GM21717 (cell line): ENCODE data around the gene MUTYH.
A peak's percentile ranks its signal among the peaks of the same experiment; 100 is the strongest.
"Not testable (repeated sequence)": the region's sequence is repeated elsewhere in the genome, so short reads cannot be mapped to it uniquely, and the experiment has no call there.

Experiments used
- ATAC-seq: cut with Tn5 transposase; IDR thresholded peaks from one replicate; pipeline ENCODE4 v1.9.1; 2021; ENCODE audit warnings: mild to moderate bottlenecking, moderate library complexity; ENCODE audit not compliant: unreplicated experiment

The MUTYH gene

DNA sequence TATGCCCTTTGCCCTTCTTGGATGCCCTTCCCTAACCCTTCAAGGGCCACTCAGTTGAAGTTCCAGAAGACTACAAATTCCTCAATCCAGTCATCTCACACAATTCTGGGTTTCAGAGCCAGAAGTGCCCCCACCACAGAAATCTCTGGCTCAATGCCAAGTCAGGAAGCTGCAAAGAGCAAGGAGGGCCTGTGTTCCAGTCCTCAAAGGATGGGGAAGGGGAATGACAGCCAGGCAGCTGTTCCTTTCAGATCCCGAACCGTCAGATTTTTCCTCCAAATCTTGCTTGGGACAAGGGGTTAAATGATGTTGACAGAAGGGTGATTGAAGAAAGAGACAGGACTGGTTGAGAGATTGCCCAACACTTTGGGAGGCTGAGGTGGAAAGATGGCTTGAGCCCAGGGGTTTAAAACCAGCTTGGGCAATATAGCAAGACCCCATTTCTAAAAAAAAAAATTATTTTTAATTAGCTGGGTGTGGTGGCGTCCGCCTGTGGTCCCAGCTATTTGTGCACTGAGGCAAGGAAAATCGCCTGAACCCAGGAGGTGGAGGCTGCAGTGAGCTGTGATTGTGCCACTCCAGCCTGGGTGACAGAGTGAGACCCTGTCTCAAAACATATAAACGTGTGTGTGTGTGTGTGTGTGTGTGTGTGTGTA is 14.3 kb downstream of the MUTYH start:
- no peak for ATAC-seq

- no peak for ATAC-seq
Observed at GRCh38 chr1:45322486-45323040, 17.7 kb downstream of the MUTYH start.

GRCh38 chr1:45321444-45321843 is 18.8 kb downstream of the MUTYH start:
- ATAC-seq, result no peak

DNA sequence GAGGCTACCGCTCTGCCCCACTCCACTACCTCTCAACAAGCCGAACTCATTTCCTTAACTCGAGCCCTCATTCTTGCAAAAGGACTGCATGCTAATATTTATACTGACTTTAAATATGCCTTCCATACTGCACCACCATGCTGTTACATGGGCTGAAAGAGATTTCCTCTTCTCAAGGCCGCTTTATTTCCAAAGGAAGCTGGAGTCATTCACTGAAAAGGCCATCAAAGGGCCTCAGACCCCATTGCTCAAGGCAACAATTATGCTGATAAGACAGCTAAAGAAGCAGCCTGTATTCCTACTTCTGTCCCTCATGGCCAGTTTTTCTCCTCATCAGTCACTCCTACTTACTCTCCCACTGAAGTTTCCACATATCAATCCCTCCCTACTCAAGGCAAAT is 20.5 kb downstream of the MUTYH start:
- ATAC-seq, result no peak

DNA sequence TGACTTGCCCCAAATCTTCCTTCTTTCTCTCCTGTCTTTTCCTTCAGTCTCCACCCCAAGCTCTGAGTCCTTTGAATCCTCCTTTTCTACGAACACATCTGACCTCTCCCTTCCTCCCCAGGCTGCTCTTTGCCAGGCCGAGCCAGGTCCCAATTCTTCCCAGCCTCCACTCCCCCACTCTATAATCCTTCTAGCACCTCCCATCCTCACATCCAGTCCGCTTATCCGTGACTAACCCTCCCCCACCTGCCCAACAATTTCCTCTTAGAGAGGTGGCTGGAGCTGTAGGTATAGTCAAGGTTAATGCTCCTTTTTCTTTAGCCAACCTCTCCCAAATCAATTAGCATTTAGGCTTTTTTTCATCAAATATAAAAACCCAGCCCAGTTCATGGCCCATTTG is 23.1 kb downstream of the MUTYH start:
- ATAC-seq, result no peak

GRCh38 chr1:45314266-45314665 is 26.0 kb downstream of the MUTYH start:
- no peak for ATAC-seq

DNA sequence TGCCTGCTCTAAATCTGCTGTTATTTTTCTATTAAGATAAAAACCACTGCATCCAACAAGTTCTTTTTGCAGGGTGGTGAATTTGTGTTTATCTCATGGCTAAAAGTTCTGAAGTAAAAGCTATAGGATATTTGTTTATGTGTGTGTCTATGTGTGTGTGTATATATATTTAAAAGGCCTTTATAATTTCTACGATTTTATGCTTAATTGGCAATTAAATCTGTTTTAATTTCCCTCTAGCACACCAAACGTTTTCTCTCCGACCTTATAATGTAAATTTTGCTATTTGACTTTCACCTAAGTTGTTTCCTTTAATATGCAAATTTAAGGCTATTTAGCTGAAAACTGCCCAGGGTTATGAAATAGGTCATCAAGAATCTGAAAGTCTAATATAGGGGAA is 33.3 kb downstream of the MUTYH start:
- no peak for ATAC-seq

DNA sequence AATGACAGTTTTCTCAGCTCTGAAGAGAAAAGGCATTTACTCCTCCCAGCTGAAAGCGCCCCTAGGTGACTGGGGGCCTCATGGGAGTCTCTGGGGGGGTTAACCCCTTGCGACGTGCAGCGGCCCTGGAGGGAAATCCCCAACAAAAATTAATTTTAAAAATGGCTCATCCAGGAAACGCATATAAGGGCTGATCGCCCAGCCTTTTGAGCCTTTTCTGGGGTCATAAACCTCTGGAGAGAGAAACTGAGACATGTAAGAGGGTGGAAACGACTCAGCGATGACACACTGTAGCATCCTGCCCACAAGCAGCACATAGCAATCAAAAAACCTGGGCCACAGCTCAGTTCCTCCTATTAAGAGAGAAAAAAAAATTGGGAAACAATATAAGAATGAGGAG is 33.9 kb downstream of the MUTYH start:
- ATAC-seq, result no peak

GRCh38 chr1:45305231-45305630 is 35.0 kb downstream of the MUTYH start:
- no peak for ATAC-seq

DNA sequence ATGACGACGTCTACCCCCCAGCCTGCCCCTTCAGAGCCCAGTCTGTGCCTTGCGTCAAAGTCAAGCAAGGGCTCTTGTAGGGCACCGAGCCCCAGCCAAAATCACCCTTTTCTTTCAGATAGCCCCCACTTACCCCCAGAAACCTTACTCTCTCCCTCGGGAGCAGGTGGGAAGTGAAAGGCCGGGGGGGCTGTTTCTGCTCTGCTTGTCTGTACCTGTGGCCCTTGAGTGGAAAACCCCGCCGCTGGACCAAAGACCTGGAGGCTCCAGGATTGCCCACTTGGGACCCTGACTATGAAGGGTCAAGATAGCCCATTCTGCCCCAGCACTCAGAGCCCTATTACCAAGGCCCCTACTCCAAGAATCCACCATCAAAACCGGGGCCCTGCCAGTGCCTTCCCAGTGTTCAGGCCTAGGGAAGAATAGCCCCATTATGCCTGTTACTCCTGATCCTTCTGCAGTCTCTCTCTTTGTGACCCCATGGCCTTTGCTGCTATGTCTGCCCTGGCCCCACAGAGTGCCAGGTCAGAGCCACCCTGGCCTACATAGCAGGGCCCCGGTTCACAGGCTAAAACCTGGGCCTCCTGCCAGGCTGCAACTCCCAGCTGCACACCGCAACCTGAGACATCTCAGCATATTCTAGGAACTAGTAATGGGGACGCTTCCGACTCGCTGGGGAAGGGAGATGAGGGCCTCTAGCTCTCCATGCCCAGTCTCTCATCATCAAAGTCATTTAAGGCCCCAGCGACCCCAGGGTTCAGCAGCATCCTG is 35.7 kb downstream of the MUTYH start:
- no peak for ATAC-seq

DNA sequence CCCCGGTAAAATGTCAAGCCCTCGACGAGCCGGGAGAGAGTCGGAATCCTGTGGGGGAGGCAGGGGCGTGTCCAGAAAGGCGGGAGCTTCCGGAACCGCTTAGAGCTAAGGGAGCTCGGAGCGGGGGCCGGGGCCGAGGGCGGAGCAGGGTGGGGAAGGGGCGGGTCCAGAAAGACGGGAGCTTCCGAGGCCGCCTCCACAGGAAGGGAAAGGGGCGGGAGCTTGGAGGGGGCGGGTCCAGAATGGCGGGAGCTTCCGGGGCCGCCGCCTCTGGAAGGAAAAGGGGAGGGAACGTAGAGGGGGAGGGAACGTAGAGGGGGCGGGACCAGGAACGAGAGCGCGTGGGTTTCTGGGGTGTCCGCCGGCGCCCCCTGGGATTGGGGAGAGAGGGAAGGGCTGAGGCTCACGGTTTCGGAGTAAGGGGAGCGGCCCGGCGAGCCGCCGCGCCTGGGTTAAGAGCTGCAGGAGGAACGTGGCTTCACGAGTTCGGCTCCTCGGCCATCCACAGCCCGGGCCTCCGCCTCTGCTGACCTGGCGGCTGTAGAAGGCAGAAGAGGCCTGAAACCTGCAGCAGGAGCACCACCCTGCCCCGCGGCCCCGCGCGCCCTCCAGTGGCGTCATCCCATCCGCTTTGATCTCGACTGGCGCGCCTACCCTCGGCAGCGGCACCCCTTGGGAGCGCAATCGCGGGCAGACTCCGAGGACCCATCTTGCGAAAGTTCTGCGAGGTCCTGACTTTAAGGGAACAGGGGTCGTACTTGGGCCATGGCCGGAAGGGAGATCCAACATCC is 36.5 kb downstream of the MUTYH start:
- peak; percentile 60 for ATAC-seq

DNA sequence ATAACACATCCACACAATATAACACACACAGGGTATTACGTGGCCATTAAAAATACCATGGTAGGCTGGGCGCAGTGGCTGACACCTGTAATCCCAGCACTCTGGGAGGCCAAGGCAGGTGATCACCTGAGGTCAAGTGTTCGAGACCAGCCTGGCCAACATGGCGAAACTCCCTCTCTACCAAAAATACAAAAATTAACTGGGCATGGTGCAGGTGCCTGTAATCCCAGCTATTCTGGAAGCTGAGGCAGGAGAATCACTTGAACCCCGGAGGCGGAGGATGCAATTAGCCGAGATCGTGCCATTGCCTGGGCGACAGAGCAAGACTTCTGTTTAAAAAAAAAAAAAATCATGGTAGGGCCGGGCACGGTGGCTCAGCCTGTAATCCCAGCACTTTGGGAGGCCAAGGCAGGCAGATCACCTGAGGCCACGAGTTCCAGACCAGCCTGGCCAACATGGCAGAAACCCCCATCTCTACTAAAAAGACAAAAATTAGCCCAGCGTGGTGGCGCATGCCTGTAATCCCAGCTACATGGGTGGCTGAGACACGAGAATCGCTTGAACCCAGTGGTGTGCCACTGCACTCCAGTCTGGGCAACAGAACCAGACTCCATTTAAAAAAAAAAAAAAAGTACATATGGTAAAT is 37.6 kb downstream of the MUTYH start:
- no peak for ATAC-seq

- no peak for ATAC-seq
Observed at GRCh38 chr1:45300669-45300997, 39.6 kb downstream of the MUTYH start.

DNA sequence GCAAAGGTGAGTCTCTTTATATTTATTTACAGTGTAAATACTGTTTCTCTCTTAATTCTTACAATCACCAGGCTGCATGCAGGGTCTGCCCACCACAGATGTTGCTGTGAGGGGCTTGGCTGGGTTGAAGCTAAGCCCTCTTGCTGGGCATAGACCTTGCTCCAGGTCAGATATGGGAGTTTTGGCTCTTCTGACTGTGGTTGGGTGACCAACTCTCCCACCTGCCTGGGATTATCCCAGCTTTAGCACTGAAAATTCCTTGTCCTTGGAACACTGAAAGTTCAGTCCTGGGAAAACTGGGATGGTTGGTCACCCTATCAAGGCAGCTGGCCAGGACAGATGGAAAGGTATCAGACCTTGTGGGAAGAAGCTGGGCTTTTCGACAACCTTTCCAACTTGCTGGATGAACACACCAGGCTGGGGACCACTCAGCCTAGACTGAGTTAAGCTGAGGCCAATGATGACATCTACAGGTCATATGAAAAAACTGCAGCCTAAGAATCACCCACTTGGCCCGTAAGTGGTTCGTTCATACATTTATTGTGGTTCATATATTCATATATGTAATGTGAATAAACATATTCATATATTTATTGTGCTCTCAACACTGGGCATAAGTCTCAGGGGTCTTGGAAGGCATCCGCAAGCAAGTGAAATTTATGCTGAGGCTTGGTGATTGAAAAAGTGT is 40.1 kb downstream of the MUTYH start:
- ATAC-seq, result no peak

DNA sequence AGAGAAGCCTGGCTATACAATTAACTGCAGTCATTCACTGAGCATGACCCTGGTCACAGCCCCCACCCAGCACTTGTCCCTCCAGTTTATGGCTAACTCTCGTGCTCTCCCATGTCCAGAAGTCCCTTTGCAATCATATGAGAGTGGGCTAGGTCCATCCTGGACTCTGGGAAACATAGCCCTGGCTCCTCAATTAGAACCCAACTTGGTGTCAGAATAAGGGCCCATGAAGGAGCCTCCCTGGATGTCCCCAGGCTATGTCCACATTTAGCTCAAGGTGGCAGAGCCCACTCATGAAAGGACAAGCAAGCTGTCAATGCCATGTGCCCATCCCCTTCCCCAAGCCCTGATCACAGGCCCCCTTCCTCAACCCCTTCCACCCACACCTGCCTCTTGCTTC is 40.9 kb downstream of the MUTYH start:
- no peak for ATAC-seq

DNA sequence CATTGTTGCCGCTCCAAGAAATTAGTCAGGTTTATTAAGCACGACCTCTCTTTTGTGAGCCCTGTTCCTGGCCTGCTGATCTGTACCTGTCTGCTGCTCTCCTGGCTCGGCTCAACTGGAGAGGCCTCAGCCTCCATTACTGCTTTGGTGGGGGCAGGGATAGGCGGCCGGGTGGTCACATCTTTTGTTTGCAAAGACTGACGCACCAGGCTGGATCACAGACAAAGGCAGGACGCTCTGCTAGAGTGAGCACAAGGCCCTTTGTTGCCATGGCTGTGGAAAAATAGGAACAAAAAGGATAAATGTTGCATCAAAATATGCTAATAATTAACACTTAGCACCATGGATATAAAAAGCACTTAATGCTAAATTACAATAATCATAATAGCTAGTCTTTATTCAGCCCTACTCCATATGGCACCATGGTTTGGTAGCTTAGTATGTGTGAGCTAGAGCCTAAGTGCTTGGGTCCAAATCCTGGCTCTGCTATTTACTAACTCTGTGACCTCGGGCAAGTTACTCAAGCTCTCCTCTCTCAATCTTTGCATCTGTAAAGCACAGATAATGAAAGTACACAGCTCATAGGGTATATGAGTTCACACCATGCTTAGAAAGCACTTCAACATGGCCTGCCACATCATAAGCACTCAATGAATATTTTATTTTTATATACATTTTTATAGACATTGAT is 42.4 kb downstream of the MUTYH start:
- ATAC-seq, result no peak

- ATAC-seq, result no peak
Observed at GRCh38 chr1:45291716-45292115, 48.5 kb downstream of the MUTYH start.

- not testable (repeated sequence) for ATAC-seq
Observed at GRCh38 chr1:45291002-45291401, 49.2 kb downstream of the MUTYH start.

GRCh38 chr1:45286521-45286920 is 53.7 kb downstream of the MUTYH start:
- not testable (repeated sequence) for ATAC-seq

DNA sequence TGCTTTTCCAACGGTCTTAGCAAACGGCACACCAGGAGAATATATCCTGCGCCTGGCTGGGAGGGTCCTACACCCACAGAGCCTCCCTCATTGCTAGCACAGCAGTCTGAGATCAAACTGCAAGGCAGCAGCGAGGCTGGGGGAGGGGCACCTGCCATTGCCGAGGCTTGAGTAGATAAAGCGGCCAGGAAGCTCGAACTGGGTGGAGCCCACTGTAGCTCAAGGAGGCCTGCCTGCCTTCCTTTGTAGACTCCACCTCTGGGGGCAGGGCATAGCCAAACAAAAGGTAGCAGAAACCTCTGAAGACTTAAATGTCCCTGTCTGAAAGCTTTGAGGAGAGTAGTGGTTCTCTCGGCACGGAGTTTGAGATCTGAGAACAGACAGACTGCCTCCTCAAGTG is 55.4 kb downstream of the MUTYH start:
- not testable (repeated sequence) for ATAC-seq
